SK-N-SH treated with all-trans-retinoic acid at 6 μM for 48 hours (cell line): ENCODE results near the gene CUTA.

Experiments
- ATAC-seq: fragments of 200-7000 bp; cut with Tn5 transposase; 3 replicates; pipeline ENCODE4 v1.9.1; 2020; ENCODE audit warnings: mild to moderate bottlenecking, moderate library complexity
- ARNTL ChIP-seq: fragments of 450-650 bp; formaldehyde crosslinking; IDR thresholded peaks from 2 replicates; pipeline ENCODE4 v1.5.0; 2020; ENCODE audit warnings: low read depth, mild to moderate bottlenecking, moderate library complexity, borderline replicate concordance
- BACH2 ChIP-seq: fragments of 250-450 bp; sonication (Bioruptor Pico); IDR thresholded peaks from 2 replicates; pipeline ENCODE4 v1.9.0; 2021; ENCODE audit warnings: mild to moderate bottlenecking, borderline replicate concordance
- CREB5 ChIP-seq: fragments of 250-450 bp; sonication (Bioruptor Pico); IDR thresholded peaks from 2 replicates; pipeline ENCODE4 v1.5.1; 2020; ENCODE audit warnings: low read depth, mild to moderate bottlenecking, moderate library complexity
- CSDC2 ChIP-seq: fragments of 250-450 bp; sonication (Bioruptor Pico); IDR thresholded peaks from 2 replicates; pipeline ENCODE4 v1.5.0; 2020; ENCODE audit warnings: mild to moderate bottlenecking, moderate library complexity
- CSRNP3 ChIP-seq: fragments of 250-450 bp; sonication (Bioruptor Pico); IDR thresholded peaks from 2 replicates; pipeline ENCODE4 v1.5.1; 2021; ENCODE audit warnings: mild to moderate bottlenecking, moderate library complexity
- ESRRG ChIP-seq: fragments of 250-450 bp; sonication (Bioruptor Pico); IDR thresholded peaks from 2 replicates; pipeline ENCODE4 v1.6.1; 2021; ENCODE audit warnings: mild to moderate bottlenecking
- GLIS3 ChIP-seq: fragments of 250-450 bp; sonication (Bioruptor Pico); IDR thresholded peaks from 2 replicates; pipeline ENCODE4 v1.5.0; 2020; ENCODE audit warnings: mild to moderate bottlenecking, moderate library complexity
- ISL1 ChIP-seq: fragments of 250-450 bp; sonication (Bioruptor Pico); IDR thresholded peaks from 2 replicates; pipeline ENCODE4 v2.1.2; 2022; ENCODE audit warnings: mild to moderate bottlenecking, moderate library complexity
- OSR1 ChIP-seq: fragments of 250-450 bp; sonication (Bioruptor Pico); IDR thresholded peaks from 2 replicates; pipeline ENCODE4 v1.8.0; 2022; ENCODE audit warnings: moderate library complexity, mild to moderate bottlenecking, inconsistent platforms
- PATZ1 ChIP-seq: fragments of 250-450 bp; sonication (Bioruptor Pico); IDR thresholded peaks from 2 replicates; pipeline ENCODE4 v1.8.0; 2020; ENCODE audit warnings: mild to moderate bottlenecking, moderate library complexity, borderline replicate concordance
- POU6F1 ChIP-seq: fragments of 250-450 bp; sonication (Bioruptor Pico); IDR thresholded peaks from 2 replicates; pipeline ENCODE4 v1.8.0; 2021; ENCODE audit warnings: low read depth, mild to moderate bottlenecking, moderate library complexity, borderline replicate concordance
- PPARA ChIP-seq: fragments of 250-450 bp; sonication (Bioruptor Pico); IDR thresholded peaks from 2 replicates; pipeline ENCODE4 v1.5.0; 2020; ENCODE audit warnings: mild to moderate bottlenecking, borderline replicate concordance
- RARB ChIP-seq: fragments of 250-450 bp; sonication (Bioruptor Pico); IDR thresholded peaks from 2 replicates; pipeline ENCODE4 v1.8.0; 2021; ENCODE audit warnings: mild to moderate bottlenecking, moderate library complexity
- SNAI2 ChIP-seq: fragments of 250-450 bp; sonication (Bioruptor Pico); IDR thresholded peaks from 2 replicates; pipeline ENCODE4 v1.5.0; 2020; ENCODE audit warnings: mild to moderate bottlenecking, moderate library complexity
- TCF4 ChIP-seq: fragments of 250-450 bp; sonication (Bioruptor Pico); IDR thresholded peaks from 2 replicates; pipeline ENCODE4 v1.8.0; 2021; ENCODE audit warnings: mild to moderate bottlenecking, moderate library complexity, borderline replicate concordance
- TOX ChIP-seq: fragments of 250-450 bp; sonication (Bioruptor Pico); IDR thresholded peaks from 2 replicates; pipeline ENCODE4 v1.8.0; 2021; ENCODE audit warnings: mild to moderate bottlenecking, moderate library complexity, borderline replicate concordance
- TSHZ2 ChIP-seq: fragments of 250-450 bp; sonication (Bioruptor Pico); IDR thresholded peaks from 2 replicates; pipeline ENCODE4 v1.5.0; 2020; ENCODE audit warnings: mild to moderate bottlenecking, moderate library complexity
- ZC3H10 ChIP-seq: fragments of 250-450 bp; sonication (Bioruptor Pico); IDR thresholded peaks from 2 replicates; pipeline ENCODE4 v1.5.1; 2021; ENCODE audit warnings: mild to moderate bottlenecking, moderate library complexity
- ZFP3 ChIP-seq: fragments of 250-450 bp; sonication (Bioruptor Pico); IDR thresholded peaks from 2 replicates; pipeline ENCODE4 v1.5.0; 2020; ENCODE audit warnings: mild to moderate bottlenecking, moderate library complexity
- ZFP30 ChIP-seq: fragments of 450-650 bp; formaldehyde crosslinking; IDR thresholded peaks from 2 replicates; pipeline ENCODE4 v1.5.0; 2022; ENCODE audit warnings: mild to moderate bottlenecking, moderate library complexity
- ZNF565 ChIP-seq: fragments of 450-650 bp; formaldehyde crosslinking; conservative IDR thresholded peaks from 2 replicates; pipeline ENCODE4 v1.5.0; 2020; ENCODE audit warnings: low read depth, mild to moderate bottlenecking, moderate library complexity
- ZNF8 ChIP-seq: fragments of 450-650 bp; formaldehyde crosslinking; IDR thresholded peaks from 2 replicates; pipeline ENCODE4 v1.5.0; 2020; ENCODE audit warnings: mild to moderate bottlenecking, moderate library complexity

Gene CUTA

GRCh38 chr6:33466075-33466735 is 48.3 kb upstream of the CUTA start:
- TF ChIP-seq SNAI2 (CRISPR knock-in tag) (no peak), CREB5 (no peak), ZC3H10 (CRISPR knock-in tag) (no peak), TSHZ2 (CRISPR knock-in tag) (no peak), ESRRG (no peak), ZFP30 (CRISPR knock-in tag) (no peak), OSR1 (no peak), ZFP3 (CRISPR knock-in tag) (no peak)
- ATAC-seq, result no peak

- ATAC-seq, result no peak
- no peak for TF ChIP-seq CSRNP3
- no peak for TF ChIP-seq TOX
- TF ChIP-seq TCF4, result no peak
- TF ChIP-seq CREB5, result no peak
- TF ChIP-seq GLIS3 (CRISPR knock-in tag), result no peak
- TF ChIP-seq ZC3H10 (CRISPR knock-in tag), result no peak
- TF ChIP-seq ZNF565 (CRISPR knock-in tag), result no peak
- no peak for TF ChIP-seq ZNF8
- no peak for TF ChIP-seq BACH2 (CRISPR knock-in tag)
- TF ChIP-seq CSDC2 (CRISPR knock-in tag), result no peak
- TF ChIP-seq PPARA (CRISPR knock-in tag), result no peak
- TF ChIP-seq POU6F1, result no peak
- TF ChIP-seq OSR1, result no peak
- TF ChIP-seq ZFP30 (CRISPR knock-in tag), result no peak
- TF ChIP-seq RARB (CRISPR knock-in tag), result no peak
- no peak for TF ChIP-seq PATZ1 (CRISPR knock-in tag)
- no peak for TF ChIP-seq ARNTL
- TF ChIP-seq ESRRG, result no peak
- TF ChIP-seq, all 23 proteins: peak for 0
Observed at GRCh38 chr6:33459226-33459625, 41.3 kb upstream of the CUTA start.

- ATAC-seq, result no peak
- TF ChIP-seq ZFP30 (CRISPR knock-in tag) (no peak), CSRNP3 (no peak), OSR1 (no peak), ZNF8 (no peak), RARB (CRISPR knock-in tag) (no peak), ZC3H10 (CRISPR knock-in tag) (no peak), ESRRG (no peak), ARNTL (no peak), ZFP3 (CRISPR knock-in tag) (no peak), CREB5 (no peak), TCF4 (no peak), ISL1 (CRISPR knock-in tag) (no peak), PPARA (CRISPR knock-in tag) (no peak), CSDC2 (CRISPR knock-in tag) (no peak)
Observed at GRCh38 chr6:33458676-33459075, 40.8 kb upstream of the CUTA start.
